A673 (cell line): Measurements from ENCODE around the gene TPGS1.

Experiments used
- CTCF ChIP-seq: fragments of 300-800, 200-600 bp; sonication (generic); conservative IDR thresholded peaks from 2 replicates; pipeline ENCODE4 v1.5.1; 2017; ENCODE audit warnings: low read depth, mild to moderate bottlenecking, antibody characterized with exemption, low read length, moderate library complexity, mixed read lengths
- EZH2 ChIP-seq: fragments of 200-600 bp; sonication (generic); IDR thresholded peaks from 2 replicates; pipeline ENCODE4 v1.6.1; 2017; ENCODE audit warnings: borderline replicate concordance, low read depth, mild to moderate bottlenecking, mixed read lengths, antibody characterized with exemption, low read length; ENCODE audit not compliant: poor library complexity, severe bottlenecking

- TF ChIP-seq CTCF = no peak
- TF ChIP-seq EZH2 = no peak
These were observed 28.3 kb upstream of the TPGS1 start for GRCh38 chr19:478976-479375.
